Measurements from ENCODE around the gene UCN. TPM values are rescaled to one million over a fixed set of nuclear protein-coding genes. Genes with fewer than 3 reads are reported as not detected.

UCN gene
- total and polyA plus RNA-seq, 2 donors (not counting 1 experiment from before 2014, with no cell fraction given): 1.2 TPM; not detected in 1

DNA sequence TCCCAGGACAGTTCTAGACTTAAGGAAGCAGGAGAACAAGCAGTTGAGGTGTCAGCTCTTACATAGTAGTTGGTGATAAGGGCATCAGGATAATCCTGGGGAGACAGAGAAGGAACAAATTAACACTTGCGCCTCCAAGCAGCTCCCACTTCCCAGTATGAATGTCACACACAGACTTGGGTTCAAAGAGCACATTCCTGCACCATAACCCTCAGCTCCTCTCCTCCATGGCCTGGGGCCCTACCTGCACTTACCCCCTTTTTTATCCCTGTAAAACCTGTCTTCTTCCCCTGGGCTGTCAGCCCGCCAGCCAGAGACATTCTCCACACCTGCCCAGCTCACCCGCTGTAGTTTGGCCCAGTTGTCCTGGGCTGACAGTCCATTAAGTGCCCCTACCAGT, 3.9 kb upstream of the UCN start:
- Histone ChIP-seq H3K9ac (ENCODE audit: insufficient read depth, low read length) (no peak overlapping the region), H3K4me1 (ENCODE audit: control insufficient read depth, extremely low read depth, insufficient read depth, low read length) (no peaks in the 10 kb centered on the region), H2AFZ (ENCODE audit: low read length) (no peak overlapping the region), H4K20me1 (ENCODE audit: control insufficient read depth, extremely low read depth, insufficient read depth, low read length) (no peaks in the 10 kb centered on the region), H3K4me2 (ENCODE audit: extremely low read depth, insufficient read depth, low read length) (no peak overlapping the region), H3K79me2 (ENCODE audit: control insufficient read depth, insufficient read depth, low read length) (no peaks in the 10 kb centered on the region), H3K36me3 (ENCODE audit: control insufficient read depth, insufficient read depth, low read length) (peaks cover 2% of the 10 kb centered on the region), H3K27ac (ENCODE audit: insufficient read depth, low read length) (no peak overlapping the region), H3K4me3 (replicated peaks in 1 of 4; ENCODE audit: control extremely low read depth in 1 of 4, insufficient read depth in 1 of 4, low read depth in 3 of 4, low read length in 4 of 4) (no peak overlapping the region), H3K27me3 (ENCODE audit: control insufficient read depth, insufficient read depth, low read length) (peaks cover 14% of the 10 kb centered on the region), H3K9me3 (ENCODE audit: control insufficient read depth, insufficient read depth, low read depth, low read length) (no peaks in the 10 kb centered on the region)
- no peak for TF ChIP-seq EZH2 (IDR thresholded peaks at IDR 0.05; ENCODE audit: low read length, missing control alignments)
- no peak for TF ChIP-seq CTCF (conservative IDR thresholded peaks at IDR 0.05 in 1 of 2, IDR thresholded peaks at IDR 0.05 in 1 of 2; ENCODE audit: low read depth in 1 of 2, low read length in 2 of 2)
- no peak for DNase-seq (ENCODE audit: low read depth in 2 of 2)

GRCh38 chr2:27309651-27310050, 1.4 kb upstream of the UCN start:
- Histone ChIP-seq H3K9me3 (ENCODE audit: control insufficient read depth, insufficient read depth, low read depth, low read length) (no peaks in the 10 kb centered on the region), H3K9ac (ENCODE audit: insufficient read depth, low read length) (no peak overlapping the region), H2AFZ (ENCODE audit: low read length) (no peak overlapping the region), H4K20me1 (ENCODE audit: control insufficient read depth, extremely low read depth, insufficient read depth, low read length) (no peaks in the 10 kb centered on the region), H3K4me3 (replicated peaks in 1 of 4; ENCODE audit: control extremely low read depth in 1 of 4, insufficient read depth in 1 of 4, low read depth in 3 of 4, low read length in 4 of 4) (no peak overlapping the region), H3K36me3 (ENCODE audit: control insufficient read depth, insufficient read depth, low read length) (peaks cover 2% of the 10 kb centered on the region), H3K4me1 (ENCODE audit: control insufficient read depth, extremely low read depth, insufficient read depth, low read length) (no peaks in the 10 kb centered on the region), H3K27me3 (ENCODE audit: control insufficient read depth, insufficient read depth, low read length) (peaks cover 36% of the 10 kb centered on the region), H3K4me2 (ENCODE audit: extremely low read depth, insufficient read depth, low read length) (no peak overlapping the region), H3K27ac (ENCODE audit: insufficient read depth, low read length) (no peak overlapping the region), H3K79me2 (ENCODE audit: control insufficient read depth, insufficient read depth, low read length) (no peaks in the 10 kb centered on the region)
- DNase-seq (ENCODE audit: low read depth in 2 of 2): no peak
- TF ChIP-seq CTCF (conservative IDR thresholded peaks at IDR 0.05 in 1 of 2, IDR thresholded peaks at IDR 0.05 in 1 of 2; ENCODE audit: low read depth in 1 of 2, low read length in 2 of 2): no peak
- no peak for TF ChIP-seq EZH2 (IDR thresholded peaks at IDR 0.05; ENCODE audit: low read length, missing control alignments)

DNA sequence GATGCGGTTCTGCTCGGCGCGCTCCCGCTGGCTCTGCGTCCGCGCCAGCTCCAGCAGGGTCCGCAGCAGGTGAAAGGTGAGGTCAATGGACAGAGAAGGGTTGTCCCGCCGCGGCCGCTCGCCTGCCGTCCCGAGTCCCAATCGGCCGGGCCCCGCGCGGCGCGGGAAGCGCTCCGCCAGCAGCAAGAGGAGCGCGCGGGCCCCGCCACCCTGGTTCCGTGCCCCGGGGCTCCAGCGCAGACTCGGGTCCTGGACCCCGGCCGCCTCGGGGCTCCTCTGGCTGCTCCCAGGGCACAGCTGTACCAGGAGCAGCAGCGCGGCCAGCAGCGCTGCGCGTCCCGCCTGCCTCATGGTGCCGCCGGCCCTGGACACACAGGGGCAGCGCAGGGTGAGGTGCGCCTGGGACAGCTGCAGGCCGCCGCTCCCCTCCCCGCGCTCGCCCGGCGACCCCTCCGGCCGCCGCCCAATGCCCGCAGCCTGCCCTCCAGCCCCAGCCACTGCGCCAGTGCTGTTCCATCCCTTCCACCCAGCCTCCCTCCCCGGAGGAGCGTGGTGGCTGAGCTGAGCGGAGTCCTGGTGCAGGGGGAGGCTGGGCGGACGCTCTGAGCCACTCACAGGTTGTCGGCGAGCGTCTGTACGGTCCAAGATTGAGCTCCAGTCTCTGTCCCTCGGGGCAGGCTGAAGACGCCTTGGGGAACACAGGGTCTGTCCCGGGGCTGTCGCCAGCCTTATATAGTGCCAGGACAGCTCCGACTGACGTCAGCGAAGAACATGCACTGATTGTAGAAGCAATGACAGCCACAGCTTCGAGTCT, 493 bp downstream of the UCN start:
- no peak overlapping the region for H3K4me3 ChIP-seq (replicated peaks in 1 of 4; ENCODE audit: control extremely low read depth in 1 of 4, insufficient read depth in 1 of 4, low read depth in 3 of 4, low read length in 4 of 4)
- no peaks in the 10 kb centered on the region for H3K79me2 ChIP-seq (ENCODE audit: control insufficient read depth, insufficient read depth, low read length)
- H3K36me3 ChIP-seq (ENCODE audit: control insufficient read depth, insufficient read depth, low read length): peaks cover 2% of the 10 kb centered on the region
- peaks cover 37% of the 10 kb centered on the region for H3K27me3 ChIP-seq (ENCODE audit: control insufficient read depth, insufficient read depth, low read length)
- H3K4me1 ChIP-seq (ENCODE audit: control insufficient read depth, extremely low read depth, insufficient read depth, low read length): no peaks in the 10 kb centered on the region
- no peak overlapping the region for H2AFZ ChIP-seq (ENCODE audit: low read length)
- H3K9me3 ChIP-seq (ENCODE audit: control insufficient read depth, insufficient read depth, low read depth, low read length): no peaks in the 10 kb centered on the region
- DNase-seq (ENCODE audit: low read depth in 2 of 2): no peak
- TF ChIP-seq EZH2 (IDR thresholded peaks at IDR 0.05; ENCODE audit: low read length, missing control alignments) (peak; percentile 79), CTCF (conservative IDR thresholded peaks at IDR 0.05 in 1 of 2, IDR thresholded peaks at IDR 0.05 in 1 of 2; ENCODE audit: low read depth in 1 of 2, low read length in 2 of 2) (no peak)
- H3K4me2 ChIP-seq (ENCODE audit: extremely low read depth, insufficient read depth, low read length): no peak overlapping the region
- H3K9ac ChIP-seq (ENCODE audit: insufficient read depth, low read length): no peak overlapping the region
- no peak overlapping the region for H3K27ac ChIP-seq (ENCODE audit: insufficient read depth, low read length)
- no peaks in the 10 kb centered on the region for H4K20me1 ChIP-seq (ENCODE audit: control insufficient read depth, extremely low read depth, insufficient read depth, low read length)
